ENCODE results near the gene ISOC2.

DNA sequence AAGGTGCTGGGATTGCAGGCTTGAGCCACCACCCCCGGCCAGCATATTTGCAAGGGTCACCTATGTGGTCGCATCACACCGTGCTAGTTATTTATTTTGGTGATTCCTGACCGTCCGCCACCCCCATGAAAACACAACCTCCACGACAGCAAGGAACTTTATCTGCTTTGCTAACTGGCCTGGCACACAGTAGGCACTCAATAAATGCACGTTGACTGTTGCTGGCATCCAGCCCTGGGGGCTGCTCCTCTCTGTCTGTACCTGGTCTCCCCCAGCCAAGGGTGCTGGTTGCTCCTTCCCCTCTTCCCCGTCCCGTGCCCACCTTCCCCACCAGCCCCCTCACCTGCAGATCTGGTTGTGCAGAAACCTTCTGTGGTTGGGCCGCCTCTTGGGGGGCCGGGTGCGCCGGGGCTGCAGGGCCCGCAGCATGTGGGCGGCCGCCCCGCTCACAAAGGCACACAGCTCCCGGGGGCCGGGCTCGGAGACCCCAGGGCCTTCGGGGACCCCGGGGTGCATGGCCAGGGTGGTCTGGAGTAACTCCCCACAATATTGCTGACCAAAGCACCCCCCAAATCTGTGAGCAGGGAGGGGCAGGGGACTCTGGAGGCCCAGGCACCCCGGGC is 2.7 kb upstream of the ISOC2 start:
- TF ChIP-seq, protein P1, sequence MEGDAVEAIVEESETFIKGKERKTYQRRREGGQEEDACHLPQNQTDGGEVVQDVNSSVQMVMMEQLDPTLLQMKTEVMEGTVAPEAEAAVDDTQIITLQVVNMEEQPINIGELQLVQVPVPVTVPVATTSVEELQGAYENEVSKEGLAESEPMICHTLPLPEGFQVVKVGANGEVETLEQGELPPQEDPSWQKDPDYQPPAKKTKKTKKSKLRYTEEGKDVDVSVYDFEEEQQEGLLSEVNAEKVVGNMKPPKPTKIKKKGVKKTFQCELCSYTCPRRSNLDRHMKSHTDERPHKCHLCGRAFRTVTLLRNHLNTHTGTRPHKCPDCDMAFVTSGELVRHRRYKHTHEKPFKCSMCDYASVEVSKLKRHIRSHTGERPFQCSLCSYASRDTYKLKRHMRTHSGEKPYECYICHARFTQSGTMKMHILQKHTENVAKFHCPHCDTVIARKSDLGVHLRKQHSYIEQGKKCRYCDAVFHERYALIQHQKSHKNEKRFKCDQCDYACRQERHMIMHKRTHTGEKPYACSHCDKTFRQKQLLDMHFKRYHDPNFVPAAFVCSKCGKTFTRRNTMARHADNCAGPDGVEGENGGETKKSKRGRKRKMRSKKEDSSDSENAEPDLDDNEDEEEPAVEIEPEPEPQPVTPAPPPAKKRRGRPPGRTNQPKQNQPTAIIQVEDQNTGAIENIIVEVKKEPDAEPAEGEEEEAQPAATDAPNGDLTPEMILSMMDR (IDR thresholded peaks at IDR 0.05): no peak
- no peak for TF ChIP-seq POLR2A (IDR thresholded peaks at IDR 0.05)
- no peak for TF ChIP-seq POLR2AphosphoS5 (IDR thresholded peaks at IDR 0.05)
- no peak for TF ChIP-seq EP300 (IDR thresholded peaks at IDR 0.05)

All from suprapubic skin (tissue), 4 donors.